Suppressor macrophage treated with lipopolysaccharide for 1 hour (primary cell): ENCODE data around the gene UBAP2L.
A peak's percentile ranks its signal among the peaks of the same experiment; 100 is the strongest.

Experiments
- DNase-seq, 3 donors: peaks; one replicate each; pipeline ENCODE4 v3.0.0-alpha.2; 2020 to 2022

UBAP2L gene, protein sequence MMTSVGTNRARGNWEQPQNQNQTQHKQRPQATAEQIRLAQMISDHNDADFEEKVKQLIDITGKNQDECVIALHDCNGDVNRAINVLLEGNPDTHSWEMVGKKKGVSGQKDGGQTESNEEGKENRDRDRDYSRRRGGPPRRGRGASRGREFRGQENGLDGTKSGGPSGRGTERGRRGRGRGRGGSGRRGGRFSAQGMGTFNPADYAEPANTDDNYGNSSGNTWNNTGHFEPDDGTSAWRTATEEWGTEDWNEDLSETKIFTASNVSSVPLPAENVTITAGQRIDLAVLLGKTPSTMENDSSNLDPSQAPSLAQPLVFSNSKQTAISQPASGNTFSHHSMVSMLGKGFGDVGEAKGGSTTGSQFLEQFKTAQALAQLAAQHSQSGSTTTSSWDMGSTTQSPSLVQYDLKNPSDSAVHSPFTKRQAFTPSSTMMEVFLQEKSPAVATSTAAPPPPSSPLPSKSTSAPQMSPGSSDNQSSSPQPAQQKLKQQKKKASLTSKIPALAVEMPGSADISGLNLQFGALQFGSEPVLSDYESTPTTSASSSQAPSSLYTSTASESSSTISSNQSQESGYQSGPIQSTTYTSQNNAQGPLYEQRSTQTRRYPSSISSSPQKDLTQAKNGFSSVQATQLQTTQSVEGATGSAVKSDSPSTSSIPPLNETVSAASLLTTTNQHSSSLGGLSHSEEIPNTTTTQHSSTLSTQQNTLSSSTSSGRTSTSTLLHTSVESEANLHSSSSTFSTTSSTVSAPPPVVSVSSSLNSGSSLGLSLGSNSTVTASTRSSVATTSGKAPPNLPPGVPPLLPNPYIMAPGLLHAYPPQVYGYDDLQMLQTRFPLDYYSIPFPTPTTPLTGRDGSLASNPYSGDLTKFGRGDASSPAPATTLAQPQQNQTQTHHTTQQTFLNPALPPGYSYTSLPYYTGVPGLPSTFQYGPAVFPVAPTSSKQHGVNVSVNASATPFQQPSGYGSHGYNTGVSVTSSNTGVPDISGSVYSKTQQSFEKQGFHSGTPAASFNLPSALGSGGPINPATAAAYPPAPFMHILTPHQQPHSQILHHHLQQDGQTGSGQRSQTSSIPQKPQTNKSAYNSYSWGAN

DNA sequence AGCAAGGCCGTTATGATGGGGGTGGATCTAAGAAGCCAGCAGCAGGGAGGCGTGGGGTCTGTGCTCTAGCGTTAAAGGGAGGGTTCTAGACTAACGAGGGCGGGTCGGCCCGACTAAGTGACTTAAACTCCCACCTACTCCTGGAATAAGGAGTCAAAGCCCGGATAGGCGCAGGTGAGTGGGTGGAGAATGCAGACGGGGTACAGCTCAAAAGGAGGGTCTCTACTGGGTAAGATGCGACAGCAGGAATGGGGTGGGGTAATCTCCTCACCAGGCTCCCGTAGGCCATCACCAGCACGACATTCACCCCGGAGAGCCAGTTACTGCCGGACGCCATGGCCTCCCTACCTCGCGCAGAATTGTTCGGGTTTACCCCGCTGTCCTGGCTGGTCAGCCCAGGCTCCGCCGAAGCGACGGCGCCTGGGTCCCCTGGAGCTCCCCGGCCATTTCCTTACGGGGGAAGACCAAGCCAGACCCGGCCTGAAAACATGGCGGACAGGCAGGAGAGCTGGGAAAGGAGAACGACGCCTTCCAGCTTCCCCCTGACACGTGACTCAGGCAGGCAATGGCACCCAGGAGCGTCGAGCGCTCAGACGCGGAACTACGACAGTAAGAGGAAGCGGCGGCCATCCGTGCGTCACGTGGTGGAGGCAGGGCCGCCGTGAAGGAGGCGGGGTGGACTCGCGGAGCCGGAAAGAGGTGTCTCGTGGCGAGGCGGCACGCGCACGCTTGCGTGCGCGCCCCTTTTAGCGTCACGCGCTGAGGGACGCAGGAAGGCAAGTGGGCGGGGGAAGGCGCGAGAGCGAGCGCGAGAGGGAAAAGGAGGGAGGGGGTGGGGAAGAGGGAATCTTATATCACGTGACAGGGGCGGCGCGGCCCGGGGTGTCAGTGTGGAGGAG lies at the start of gene UBAP2L:
TSS of gene UBAP2L (plus strand) at position 885 of the 899 bp plus-strand sequence. CDS start 4,169 bp downstream, outside the sequence.
- peak; percentile 100 for DNase-seq

DNA sequence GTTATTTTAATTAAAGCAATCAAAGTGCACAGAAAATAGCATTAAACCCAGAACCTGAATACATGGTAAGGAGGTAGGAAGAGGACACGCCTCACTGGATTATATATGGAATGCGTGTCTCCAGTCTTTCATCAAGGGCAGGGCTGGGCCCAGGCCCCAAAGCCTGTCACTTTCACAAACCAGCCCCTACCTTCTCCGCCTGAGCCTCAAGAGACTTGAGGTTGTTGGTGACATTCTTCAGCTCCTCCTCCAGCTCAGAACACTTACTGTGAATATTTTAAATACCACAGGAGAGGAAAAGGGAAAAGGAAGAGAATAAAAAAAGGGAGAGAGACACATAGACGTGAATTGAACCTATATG lies 49.6 kb upstream of the UBAP2L start:
- DNase-seq: no peak

DNA sequence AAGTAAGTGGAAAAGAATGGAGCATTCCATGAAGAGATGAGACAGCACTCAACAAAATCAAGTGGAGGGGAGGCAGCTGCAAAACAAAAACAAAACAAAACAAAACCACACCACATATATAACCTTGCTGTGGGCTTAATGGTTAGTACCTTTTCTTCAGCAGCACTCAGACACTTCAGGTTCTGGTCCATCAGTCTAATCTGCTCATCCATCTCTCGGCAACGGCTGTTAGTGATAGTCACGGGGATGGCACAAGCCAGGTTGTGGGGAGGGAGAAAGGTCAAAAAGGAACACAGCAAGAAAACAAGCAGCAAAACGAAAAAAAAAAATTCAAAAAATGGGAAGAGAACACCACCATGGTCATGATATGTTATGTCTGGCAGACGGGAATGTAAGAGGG lies 48.9 kb upstream of the UBAP2L start:
- no peak for DNase-seq

DNA sequence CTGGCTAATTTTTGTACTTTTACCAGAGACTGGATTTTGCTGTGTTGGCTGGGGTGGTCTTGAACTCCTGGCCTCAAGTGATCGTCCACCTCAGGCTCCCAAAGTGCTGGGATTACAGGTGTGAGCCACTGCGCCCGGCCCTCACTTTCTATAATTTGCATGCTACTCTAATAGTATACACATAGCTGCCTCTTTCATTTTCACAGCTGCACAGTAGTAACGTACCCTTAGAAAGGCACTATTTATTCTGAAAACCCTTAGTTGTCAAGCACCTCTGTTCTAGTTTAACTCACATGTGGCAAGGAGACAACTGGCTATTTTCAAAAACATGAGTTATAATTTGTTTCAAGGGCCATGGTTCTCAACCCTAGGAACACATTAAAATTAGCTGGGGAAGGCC lies 46.1 kb upstream of the UBAP2L start:
- no peak for DNase-seq

DNA sequence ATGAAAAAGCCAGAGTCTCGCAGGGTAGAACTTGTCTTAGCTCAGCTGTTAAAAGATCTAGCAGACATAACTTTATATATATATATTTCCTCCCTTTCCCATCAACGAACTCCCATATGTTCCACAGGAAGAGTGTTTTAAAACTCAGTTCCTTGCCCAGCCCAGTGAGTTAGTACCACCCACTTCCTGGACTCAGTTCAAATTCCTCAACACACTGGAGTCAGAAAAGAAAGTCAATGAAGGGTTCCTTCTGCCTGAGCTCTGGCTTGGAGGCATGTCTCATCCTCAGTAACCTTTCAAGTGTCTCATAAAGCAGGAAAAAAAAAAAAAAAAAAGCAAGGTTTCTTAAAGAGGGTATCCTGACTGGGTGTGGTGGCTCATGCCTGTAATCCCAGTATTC lies 44.4 kb upstream of the UBAP2L start:
- DNase-seq: peak; percentile 52 to 78 (median 58)

DNA sequence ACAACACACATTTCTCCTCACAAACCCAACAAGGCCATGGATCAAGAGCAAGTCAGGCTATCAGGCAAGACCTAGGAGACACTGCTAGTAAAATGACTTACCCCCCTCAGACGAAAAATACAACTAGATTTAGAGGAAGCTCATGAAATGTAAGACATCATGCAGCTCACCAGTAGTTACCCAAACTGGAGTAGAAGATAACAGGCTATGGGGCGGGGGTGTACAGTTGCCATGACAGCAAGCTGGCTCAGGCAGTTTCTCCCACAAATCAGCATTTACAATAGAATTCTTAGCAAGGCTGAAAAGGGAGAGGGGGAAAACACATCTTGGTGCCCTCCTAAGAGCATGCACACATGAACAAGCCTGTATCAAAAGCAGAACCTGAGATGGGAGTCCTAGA lies 42.7 kb upstream of the UBAP2L start:
- peak; percentile 46 to 56 (median 52) for DNase-seq

DNA sequence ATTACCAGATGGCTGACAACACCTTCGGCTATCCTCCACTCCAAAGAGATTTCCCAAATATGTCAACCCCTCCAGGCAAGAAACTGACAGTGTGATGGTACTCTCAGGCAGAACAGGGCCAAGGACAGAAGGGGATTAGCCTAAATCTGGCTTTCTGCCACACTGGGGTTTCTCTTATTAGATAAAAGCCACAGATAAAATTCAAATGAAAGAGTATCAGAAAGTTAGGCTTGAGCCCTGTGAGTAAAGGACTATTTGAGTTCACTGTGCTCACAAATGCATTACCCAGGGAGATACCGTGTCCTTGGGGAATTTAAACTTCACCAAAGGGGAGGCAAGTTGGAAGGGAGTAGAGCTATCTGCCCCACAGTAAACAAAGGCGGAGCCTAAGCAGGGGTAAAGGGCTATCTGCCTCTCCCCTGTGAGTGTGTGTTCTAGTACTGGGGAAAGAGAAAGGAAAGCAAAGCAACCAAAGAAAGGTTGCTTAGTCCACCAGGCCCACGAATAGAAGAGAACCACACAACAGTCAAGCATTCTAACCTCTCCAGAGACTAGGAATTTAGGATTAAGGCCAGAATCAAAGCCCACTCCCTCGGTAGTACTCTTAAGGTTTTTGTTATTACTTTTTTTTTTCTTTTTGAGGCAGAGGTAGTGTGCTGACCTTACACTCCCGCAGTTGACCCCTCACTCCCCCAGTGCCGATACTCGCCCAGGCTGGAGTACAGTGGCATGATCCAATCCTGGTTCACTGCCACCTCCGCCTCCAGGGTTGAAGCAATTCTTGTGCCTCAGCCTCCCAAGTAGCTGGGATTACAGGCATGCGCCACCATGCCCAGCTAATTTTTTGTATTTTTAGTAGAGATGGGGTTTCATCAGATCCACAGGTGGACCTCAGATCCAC lies 41.6 kb upstream of the UBAP2L start:
- no peak for DNase-seq

DNA sequence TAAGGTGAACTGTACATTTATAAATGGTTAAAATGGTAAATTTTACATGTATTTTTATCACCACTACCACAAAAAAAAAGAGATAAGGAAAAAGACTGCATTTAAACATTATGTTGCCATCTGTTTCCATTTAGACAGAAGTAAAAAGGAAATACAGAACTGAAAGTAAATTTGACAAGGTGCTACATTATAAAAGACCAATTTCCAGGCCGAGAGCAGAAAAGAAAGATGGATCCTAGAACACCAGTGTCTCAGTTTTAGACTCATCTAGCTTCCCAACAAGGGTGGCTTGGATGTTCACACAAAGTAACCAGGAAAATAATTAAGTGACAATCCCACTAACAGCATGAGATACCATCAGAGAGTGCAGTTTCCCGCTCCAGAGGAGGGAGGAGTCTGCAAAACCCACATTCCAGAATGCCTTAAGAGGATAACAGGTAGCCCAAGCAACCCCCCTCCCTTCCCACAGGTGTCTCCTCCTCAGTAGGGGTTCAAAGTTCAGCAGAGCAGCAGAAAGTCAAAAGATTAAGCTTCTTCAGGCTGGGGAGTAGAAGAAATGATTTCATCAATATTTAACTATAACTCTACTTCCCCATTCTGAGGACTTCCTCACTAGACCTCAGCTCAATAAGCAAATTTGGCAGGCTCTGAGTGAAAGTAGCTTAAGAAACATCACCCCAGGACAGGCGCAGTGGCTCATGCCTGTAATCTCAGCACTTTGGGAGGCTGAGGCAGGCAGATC lies 40.6 kb upstream of the UBAP2L start:
- DNase-seq: peak; percentile 83 to 93 (median 89)

DNA sequence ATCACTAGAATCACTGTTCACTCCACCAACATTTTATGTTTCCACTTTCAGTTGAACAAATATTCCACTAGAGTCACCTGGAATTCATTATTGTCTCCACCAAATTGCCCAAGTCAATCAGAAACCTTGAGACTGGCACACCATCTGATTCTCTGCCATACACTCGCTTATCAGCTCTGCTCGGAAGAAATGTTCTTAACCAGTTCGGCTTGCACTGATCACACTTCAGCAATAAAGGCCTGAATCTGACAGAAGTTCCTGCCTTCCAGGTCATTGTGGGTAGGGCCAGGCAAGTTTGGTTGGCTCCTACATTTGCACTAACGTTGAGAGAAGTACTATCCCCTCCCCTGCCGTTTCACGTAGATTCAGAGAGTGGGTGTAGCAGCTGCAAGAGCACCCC lies 38.8 kb upstream of the UBAP2L start:
- DNase-seq: no peak

DNA sequence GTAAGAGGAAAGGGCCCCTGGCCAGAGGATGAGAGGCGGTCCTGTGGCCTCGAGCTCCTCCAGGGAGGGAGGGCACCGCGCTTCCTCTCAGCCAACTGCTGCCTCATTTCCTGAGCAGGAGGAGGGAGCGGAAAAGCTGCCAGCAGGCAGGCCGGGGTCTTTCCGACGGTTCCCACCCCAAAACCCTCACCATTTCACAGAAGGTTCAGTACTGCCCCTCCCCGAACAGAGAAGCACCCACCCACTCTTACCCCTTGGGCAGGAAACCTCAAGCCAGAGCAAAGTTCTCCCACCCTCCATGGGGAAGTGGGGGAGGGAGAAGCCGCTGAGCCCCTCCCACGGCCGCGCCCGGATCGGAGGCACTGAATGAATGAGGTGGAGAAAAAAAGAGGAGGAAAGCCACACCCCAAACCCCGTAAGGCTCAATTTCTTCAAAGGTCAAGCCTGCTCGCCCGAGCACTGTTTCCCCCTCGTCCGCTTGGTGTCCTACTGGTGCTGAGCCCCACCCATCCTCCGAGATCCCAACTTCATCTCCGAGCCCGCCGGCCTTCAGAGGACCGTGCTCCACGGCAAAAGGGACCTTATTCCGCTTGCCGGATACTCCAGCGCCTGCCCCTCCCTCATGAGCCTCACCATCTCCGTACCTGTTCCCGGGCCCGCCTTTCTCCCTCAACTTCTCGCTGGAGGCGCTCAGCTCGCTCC lies 38.3 kb upstream of the UBAP2L start:
- DNase-seq: peak; percentile 89 to 94 (median 93)

DNA sequence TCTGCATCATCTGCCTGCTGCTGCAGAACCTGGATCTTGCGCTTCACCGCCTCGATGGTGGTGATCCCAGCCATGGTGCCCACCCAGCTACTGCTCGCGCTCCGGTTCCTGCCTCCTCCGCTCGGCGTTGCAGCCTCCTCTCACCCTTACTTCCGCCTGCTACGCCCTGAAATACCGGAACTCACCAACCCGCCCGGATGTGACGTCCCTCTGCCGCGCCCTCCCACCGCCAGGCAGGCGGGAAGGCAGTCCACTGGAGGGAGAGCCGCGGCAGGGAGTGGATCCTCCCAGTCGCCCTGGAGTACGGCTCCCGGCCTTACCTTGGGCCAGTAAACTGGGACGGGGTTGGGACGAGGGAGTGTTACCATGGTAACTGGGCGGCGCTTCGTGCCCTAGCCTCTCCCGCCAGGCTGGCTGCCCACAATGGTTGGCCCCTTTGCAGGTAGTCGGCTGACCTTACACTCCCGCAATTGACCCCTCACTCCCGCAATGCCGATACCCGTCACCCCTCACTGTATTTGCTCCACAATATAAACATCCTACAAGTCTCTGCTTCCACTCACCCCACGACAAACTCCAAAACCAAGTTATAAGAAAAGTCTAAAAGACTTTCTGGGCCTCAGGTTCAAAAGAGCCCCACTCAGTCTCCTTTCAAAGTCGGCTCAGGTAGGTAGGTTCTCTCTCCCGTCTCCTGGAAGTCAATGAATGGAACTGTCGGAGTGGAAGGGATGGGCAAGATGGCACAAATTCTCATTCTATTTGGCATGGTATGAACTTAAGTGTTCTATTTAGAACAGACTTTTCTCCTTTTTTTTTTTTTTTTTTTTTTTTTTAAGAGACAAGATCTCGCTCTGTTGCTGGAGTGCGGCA lies 37.5 kb upstream of the UBAP2L start:
- DNase-seq: peak; percentile 97

DNA sequence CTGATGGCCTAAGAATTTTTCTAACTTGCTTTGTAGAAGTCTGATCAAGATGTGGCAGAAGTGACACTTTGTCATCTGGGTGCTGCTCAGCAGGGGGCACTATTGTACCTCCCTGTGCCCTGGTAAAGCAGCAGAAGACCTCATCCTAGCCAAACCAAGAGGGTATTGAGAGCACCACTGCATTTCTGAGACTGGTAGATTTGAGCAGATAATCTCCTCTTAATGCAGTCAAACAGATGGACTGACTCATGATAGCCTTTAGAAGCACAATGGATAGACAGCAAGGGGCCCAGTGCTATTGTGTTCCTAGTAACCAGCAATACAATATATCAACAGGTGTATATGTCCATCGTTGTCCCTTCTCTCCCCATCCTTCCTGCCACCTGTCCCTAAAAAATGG lies 34.6 kb upstream of the UBAP2L start:
- peak; percentile 78 to 83 (median 80) for DNase-seq

DNA sequence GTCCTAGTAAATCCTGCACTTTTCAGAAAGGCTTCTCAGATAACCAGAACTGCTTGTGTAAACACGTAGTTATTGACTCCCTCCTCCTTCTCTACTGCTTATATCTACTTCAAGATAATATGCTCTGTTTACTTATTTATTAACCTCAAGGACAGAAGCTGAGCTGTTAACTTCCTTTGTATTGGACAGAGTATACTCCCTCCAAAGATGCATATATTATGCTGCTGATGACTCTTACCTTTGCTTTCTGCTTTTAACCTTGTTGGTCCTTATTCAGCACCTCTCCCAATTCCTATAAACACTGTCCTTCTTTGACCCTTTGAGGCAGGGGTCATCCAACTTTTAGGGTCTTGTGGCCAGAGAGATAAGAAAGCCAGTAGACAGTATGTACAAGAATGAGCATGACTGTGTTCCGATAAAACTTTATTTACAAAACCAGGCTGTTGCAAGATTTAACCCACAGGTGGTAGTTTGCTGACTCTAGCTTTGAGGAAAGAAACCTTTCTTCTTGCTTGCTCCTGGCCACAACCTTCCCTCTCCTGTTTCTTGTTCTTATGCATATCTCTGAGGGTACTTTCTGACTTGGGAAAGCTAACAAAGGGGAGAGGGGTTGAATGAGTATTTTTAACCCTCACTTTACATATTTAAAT lies 33.8 kb upstream of the UBAP2L start:
- DNase-seq: no peak

DNA sequence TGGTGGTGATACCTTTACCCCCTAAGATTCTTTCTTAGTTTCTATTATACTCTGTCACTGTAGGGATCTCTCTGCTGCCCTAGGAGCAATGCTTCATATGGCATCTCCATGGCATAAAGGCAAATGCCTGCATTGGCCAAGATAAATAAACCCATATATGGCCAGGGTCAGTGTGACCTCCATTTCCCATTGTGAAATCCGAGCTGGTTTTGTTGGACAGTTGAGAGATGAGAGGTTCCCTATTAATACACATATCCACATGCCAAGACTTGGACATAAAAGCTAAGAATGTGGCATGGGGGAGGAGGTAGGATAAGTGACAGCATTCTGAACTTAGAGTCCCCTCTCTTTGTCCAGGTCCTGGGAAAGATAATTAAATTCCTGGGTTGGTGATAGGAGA lies 30.2 kb upstream of the UBAP2L start:
- no peak for DNase-seq

DNA sequence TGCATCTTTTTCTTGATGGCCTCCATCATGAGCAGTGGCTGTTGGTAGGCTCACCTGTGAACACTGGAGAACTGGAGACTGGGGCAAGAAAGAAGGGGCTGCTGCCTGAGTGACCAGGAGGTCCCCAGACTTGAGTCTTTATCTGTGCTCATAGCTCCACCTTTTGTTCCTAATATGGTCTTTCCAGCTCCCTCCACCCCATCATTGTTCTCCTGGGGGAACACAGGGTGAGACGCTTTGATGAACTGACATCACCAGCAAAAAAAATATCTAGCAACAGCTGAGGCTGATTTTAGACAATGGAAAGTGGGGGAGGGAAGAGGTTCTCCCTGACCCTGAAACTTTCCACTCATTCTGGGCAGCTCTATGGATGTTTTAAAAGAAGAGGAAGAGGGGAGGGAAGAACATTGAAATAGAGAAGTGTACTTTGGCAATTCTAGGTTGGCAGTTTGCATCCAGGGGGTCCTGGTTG lies 28.7 kb upstream of the UBAP2L start, which contains the start of gene TPM3:
TSS of gene TPM3 (minus strand) at position 111 of the 472 bp plus-strand sequence. CDS start at position 29, 82 bp downstream.
- peak in 2 of 3 donors; percentile 39 for DNase-seq

DNA sequence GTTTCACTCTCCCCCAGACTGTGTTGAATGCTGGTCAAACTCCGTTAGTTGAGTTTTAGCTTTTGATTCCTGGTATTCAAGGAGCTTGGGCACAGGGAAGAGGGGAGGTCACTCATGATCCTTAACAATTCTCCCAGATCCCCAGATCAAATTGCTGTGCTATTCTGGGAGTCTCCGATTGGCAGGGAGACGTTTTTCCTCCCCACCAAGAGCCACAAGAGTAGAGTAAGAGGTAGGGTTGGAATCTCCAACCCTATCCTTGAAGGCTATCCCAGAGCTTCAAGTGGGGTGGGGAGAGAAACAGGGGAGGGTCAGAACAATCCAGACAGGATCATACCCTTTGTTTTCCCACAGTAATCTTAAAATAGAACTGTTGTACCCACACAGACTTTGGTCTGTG lies 28.3 kb upstream of the UBAP2L start:
- DNase-seq: no peak

DNA sequence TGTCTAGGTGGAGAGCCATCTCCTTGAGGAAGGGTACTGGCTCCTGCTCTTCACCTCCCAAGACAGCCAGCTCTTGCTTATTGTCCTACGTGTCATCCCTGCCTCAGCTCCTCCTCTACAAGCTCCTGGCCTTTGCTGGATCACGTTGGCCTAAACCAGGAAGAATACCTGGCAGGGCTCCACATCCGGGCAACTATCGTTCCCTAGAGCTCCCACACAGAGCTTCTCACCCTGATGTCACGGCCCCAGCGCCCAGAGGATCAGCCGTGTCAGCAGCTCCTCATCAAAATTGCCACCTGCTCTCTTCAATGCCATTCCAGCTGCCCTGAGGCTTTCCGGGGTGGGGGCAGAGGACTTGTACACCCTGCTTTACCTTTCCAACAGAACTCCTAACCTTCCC lies 26.9 kb upstream of the UBAP2L start:
- no peak for DNase-seq
